ENCODE results near the gene ARMC2. TPM values are rescaled to one million over a fixed set of nuclear protein-coding genes. Genes with fewer than 3 reads are reported as not detected.

Gene ARMC2
- total RNA-seq, 1 experiment from 2014 or later: 12.6 TPM

DNA sequence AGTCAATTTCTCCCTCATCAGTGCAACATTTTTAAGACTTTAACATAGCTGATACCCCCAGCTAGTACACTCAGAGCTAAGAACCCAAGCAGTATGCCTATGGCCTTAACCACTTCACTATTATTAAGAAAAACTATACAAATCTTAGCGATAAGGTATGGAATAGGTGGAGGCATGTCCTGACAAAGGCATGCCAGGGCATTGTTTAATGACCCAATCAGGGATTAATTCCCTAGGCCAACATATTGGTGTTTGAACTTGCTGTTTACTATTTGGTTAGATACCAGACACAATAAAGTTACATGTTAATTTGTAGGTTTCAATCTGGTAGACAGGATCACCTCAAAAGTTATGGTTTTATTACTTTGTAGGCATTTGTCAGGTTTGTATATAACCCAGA lies 93.1 kb downstream of the ARMC2 start:
- no TSS peak for BruUV-seq (replicated peaks)
- Histone ChIP-seq H3K4me3 (ENCODE audit: low read depth, low read length, poor library complexity, severe bottlenecking) (no peak overlapping the region), H3K9me3 (ENCODE audit: low read depth, low read length, poor library complexity, severe bottlenecking) (no peaks in the 10 kb centered on the region), H3K27ac (ENCODE audit: low read depth, low read length, poor library complexity, severe bottlenecking) (no peak overlapping the region), H3K36me3 (ENCODE audit: insufficient read depth, low read length, poor library complexity, severe bottlenecking) (no peaks in the 10 kb centered on the region), H3K4me1 (ENCODE audit: insufficient read depth, low read length, poor library complexity, severe bottlenecking) (no peaks in the 10 kb centered on the region), H3K27me3 (replicated peaks; ENCODE audit: insufficient read depth, low read depth, low read length, poor library complexity) (no peaks in the 10 kb centered on the region)
- ChIA-PET POLR2A (ENCODE audit: low non-redundant PET) (no interaction called here), CTCF (no interaction called here)
- no peak for DNase-seq (ENCODE audit: low spot score)
- TF ChIP-seq EZH2 (IDR thresholded peaks at IDR 0.05; ENCODE audit: borderline replicate concordance, low read depth, low read length, poor library complexity, severe bottlenecking): no peak
- TF ChIP-seq, protein P1, sequence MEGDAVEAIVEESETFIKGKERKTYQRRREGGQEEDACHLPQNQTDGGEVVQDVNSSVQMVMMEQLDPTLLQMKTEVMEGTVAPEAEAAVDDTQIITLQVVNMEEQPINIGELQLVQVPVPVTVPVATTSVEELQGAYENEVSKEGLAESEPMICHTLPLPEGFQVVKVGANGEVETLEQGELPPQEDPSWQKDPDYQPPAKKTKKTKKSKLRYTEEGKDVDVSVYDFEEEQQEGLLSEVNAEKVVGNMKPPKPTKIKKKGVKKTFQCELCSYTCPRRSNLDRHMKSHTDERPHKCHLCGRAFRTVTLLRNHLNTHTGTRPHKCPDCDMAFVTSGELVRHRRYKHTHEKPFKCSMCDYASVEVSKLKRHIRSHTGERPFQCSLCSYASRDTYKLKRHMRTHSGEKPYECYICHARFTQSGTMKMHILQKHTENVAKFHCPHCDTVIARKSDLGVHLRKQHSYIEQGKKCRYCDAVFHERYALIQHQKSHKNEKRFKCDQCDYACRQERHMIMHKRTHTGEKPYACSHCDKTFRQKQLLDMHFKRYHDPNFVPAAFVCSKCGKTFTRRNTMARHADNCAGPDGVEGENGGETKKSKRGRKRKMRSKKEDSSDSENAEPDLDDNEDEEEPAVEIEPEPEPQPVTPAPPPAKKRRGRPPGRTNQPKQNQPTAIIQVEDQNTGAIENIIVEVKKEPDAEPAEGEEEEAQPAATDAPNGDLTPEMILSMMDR (conservative IDR thresholded peaks at IDR 0.05; ENCODE audit: low read depth, low read length): no peak
- intact Hi-C loops (cut with micrococcal nuclease; ENCODE audit: unreplicated experiment): no loop called here

DNA sequence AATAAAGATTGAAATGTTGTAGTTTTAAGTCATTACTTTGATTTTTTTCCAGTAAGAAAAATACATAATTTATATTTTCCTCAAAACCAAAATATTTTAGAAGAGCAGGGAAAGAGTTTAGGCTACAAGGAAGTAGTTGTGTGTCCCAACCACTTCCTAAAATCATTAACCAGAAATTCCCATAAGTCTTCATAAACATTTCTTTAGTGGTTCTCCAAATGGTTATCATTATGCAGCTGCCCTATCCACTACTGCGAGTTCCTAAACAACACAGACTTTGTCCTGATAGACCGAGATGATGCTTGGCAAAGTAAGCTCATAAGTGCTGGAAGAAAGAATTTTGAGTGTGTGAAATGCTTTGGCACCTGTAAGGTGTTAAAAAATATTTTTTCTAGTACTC lies 93.6 kb downstream of the ARMC2 start:
- H3K4me1 ChIP-seq (ENCODE audit: insufficient read depth, low read length, poor library complexity, severe bottlenecking): no peaks in the 10 kb centered on the region
- H3K27ac ChIP-seq (ENCODE audit: low read depth, low read length, poor library complexity, severe bottlenecking): no peak overlapping the region
- intact Hi-C loops (cut with micrococcal nuclease; ENCODE audit: unreplicated experiment): no loop called here
- H3K36me3 ChIP-seq (ENCODE audit: insufficient read depth, low read length, poor library complexity, severe bottlenecking): no peaks in the 10 kb centered on the region
- ChIA-PET CTCF (no interaction called here), POLR2A (ENCODE audit: low non-redundant PET) (no interaction called here)
- TF ChIP-seq, protein P1 (conservative IDR thresholded peaks at IDR 0.05; ENCODE audit: low read depth, low read length): no peak
- TF ChIP-seq EZH2 (IDR thresholded peaks at IDR 0.05; ENCODE audit: borderline replicate concordance, low read depth, low read length, poor library complexity, severe bottlenecking): no peak
- no TSS peak for BruUV-seq (replicated peaks)
- no peaks in the 10 kb centered on the region for H3K27me3 ChIP-seq (replicated peaks; ENCODE audit: insufficient read depth, low read depth, low read length, poor library complexity)
- no peak for DNase-seq (ENCODE audit: low spot score)
- no peaks in the 10 kb centered on the region for H3K9me3 ChIP-seq (ENCODE audit: low read depth, low read length, poor library complexity, severe bottlenecking)
- H3K4me3 ChIP-seq (ENCODE audit: low read depth, low read length, poor library complexity, severe bottlenecking): no peak overlapping the region

DNA sequence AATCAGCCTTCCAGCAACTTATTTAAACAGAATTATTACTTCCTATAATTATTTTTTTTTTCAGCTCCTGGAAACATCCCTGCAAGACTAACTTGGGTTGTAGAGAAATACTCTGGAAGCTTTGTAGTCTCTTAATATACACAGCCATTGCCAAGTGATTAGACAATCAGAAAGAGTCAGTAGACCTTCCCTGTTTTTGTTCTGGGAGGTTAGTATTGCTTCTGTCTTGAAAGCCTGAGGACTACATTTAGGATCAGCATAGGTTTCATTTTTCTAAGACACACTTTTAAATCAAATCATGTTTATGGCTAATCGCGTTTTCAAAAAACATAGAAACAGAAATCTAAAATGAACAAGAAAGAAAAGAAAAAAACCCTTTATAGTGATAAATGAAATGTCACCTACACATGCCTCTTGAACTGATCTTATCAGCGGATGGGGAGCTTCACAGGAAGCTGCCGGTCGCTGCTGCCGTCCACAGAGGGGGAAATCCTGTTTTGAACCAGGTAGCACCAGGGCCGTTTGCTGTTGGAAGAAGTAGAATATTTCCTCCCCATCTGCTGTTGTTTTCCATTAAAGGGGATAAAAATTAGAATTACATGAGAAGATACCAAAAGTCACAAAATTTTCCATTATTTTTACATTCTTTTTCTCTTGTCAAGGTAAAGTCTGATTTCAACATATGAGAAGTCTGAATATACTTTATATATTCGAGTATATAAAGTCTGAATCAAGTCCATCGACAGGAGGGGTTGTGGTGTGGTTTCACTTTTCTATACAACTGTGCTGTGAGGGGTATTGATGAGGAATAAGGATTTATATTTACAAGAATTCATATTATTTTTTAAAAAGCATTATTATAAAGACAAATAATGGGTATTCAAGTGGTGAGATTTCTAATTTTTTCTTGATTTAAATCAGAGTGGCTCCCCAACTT lies 94.6 kb downstream of the ARMC2 start:
- intact Hi-C loops (cut with micrococcal nuclease; ENCODE audit: unreplicated experiment): no loop called here
- no peaks in the 10 kb centered on the region for H3K27me3 ChIP-seq (replicated peaks; ENCODE audit: insufficient read depth, low read depth, low read length, poor library complexity)
- DNase-seq (ENCODE audit: low spot score): no peak
- no TSS peak for BruUV-seq (replicated peaks)
- TF ChIP-seq, protein P1 (conservative IDR thresholded peaks at IDR 0.05; ENCODE audit: low read depth, low read length): no peak
- TF ChIP-seq EZH2 (IDR thresholded peaks at IDR 0.05; ENCODE audit: borderline replicate concordance, low read depth, low read length, poor library complexity, severe bottlenecking): no peak
- ChIA-PET CTCF (no interaction called here), POLR2A (ENCODE audit: low non-redundant PET) (no interaction called here)
- H3K27ac ChIP-seq (ENCODE audit: low read depth, low read length, poor library complexity, severe bottlenecking): no peak overlapping the region
- no peaks in the 10 kb centered on the region for H3K9me3 ChIP-seq (ENCODE audit: low read depth, low read length, poor library complexity, severe bottlenecking)
- H3K4me1 ChIP-seq (ENCODE audit: insufficient read depth, low read length, poor library complexity, severe bottlenecking): no peaks in the 10 kb centered on the region
- H3K4me3 ChIP-seq (ENCODE audit: low read depth, low read length, poor library complexity, severe bottlenecking): no peak overlapping the region
- H3K36me3 ChIP-seq (ENCODE audit: insufficient read depth, low read length, poor library complexity, severe bottlenecking): no peaks in the 10 kb centered on the region
